BJ (cell line): Measurements from ENCODE around the gene ATXN1. TPM values are rescaled to one million over a fixed set of nuclear protein-coding genes. Genes with fewer than 3 reads are reported as not detected.

Source experiments
- CTCF ChIA-PET: fragments of 350-600 bp; formaldehyde crosslinking; extraction: SDS; loops from one replicate; lab custom pipeline; 2021; ENCODE audit warnings: antibody characterized with exemption, inconsistent platforms; lab: Yijun Ruan, JAX
- POLR2A ChIA-PET: fragments of 300-600 bp; sonication (Branson Sonifier 250); formaldehyde crosslinking; extraction: SDS; loops from one replicate; lab custom pipeline; 2021; ENCODE audit warnings: antibody characterized with exemption; lab: Charles Lee
- DNase-seq: peaks from one replicate; pipeline ENCODE4 v3.0.0-alpha.2; 2011; ENCODE audit warnings: low read depth
- H3K27me3 ChIP-seq: 2 replicates; pipeline ENCODE4 v1.6.0; 2011; ENCODE audit warnings: low read length; ENCODE audit not compliant: control insufficient read depth, insufficient read depth
- H3K36me3 ChIP-seq: 2 replicates; pipeline ENCODE4 v1.5.1; 2011; ENCODE audit warnings: low read length; ENCODE audit not compliant: control insufficient read depth, insufficient read depth
- H3K4me3 ChIP-seq: 2 replicates; pipeline ENCODE4 v1.5.1; 2011; ENCODE audit warnings: low read depth, mild to moderate bottlenecking, control low read depth, low read length
- CTCF ChIP-seq: IDR thresholded peaks from 2 replicates; pipeline ENCODE4 v1.5.1; 2011; ENCODE audit warnings: low read depth, mild to moderate bottlenecking, control low read depth, inconsistent platforms, low read length, moderate library complexity; ENCODE audit not compliant: insufficient read depth
- polyA plus RNA-seq: library from polyadenylated mRNA; depleted of rRNA; stranded (reverse); fragments of >200 nt; gene quantifications from 2 replicates; pipeline ENCODE4 v1.2.3, GENCODE V29; 2011

ATXN1 gene
- polyA plus RNA-seq, 1 experiment = 60.2 TPM

GRCh38 chr6:16746401-16746800 lies 14.9 kb downstream of the ATXN1 start:
- CTCF ChIA-PET = interaction anchor here (0.7 to 1.2 kb wide), 3 partner anchors 12 to 1370 kb away, joined by 3 read pairs; no protein-coding TSS in a partner anchor
- no peak for TF ChIP-seq CTCF
- POLR2A ChIA-PET = no interaction called here
- DNase-seq = no peak
- Histone ChIP-seq H3K27me3 (no peaks in the 10 kb centered on the region), H3K4me3 (no peak overlapping the region), H3K36me3 (peaks cover 1% of the 10 kb centered on the region; the same call in 1 of the 2 replicates)

- no peaks in the 10 kb centered on the region; the same call in 1 of the 2 replicates for H3K36me3 ChIP-seq
- CTCF ChIA-PET = interaction anchor here (1.7 kb wide), 1 partner anchor 20 kb away, joined by 4 read pairs; no protein-coding TSS in a partner anchor
- H3K4me3 ChIP-seq = no peak overlapping the region
- TF ChIP-seq CTCF = no peak
- no peaks in the 10 kb centered on the region for H3K27me3 ChIP-seq
- no peak for DNase-seq
- POLR2A ChIA-PET = no interaction called here
Measured at GRCh38 chr6:16743664-16744210, 17.5 kb downstream of the ATXN1 start.

- CTCF ChIA-PET = interaction anchor here (0.6 to 1.2 kb wide), 4 partner anchors 20 to 344 kb away, joined by 3 to 5 read pairs (median 3); no protein-coding TSS in a partner anchor
- POLR2A ChIA-PET = no interaction called here
- Histone ChIP-seq H3K36me3 (no peaks in the 10 kb centered on the region; the same call in 1 of the 2 replicates), H3K27me3 (no peaks in the 10 kb centered on the region), H3K4me3 (no peak overlapping the region)
- TF ChIP-seq CTCF = no peak
- DNase-seq = no peak
Measured at GRCh38 chr6:16742116-16742515, 19.1 kb downstream of the ATXN1 start.

GRCh38 chr6:16741112-16742016 lies 19.9 kb downstream of the ATXN1 start:
- peak; percentile 95 for DNase-seq
- Histone ChIP-seq H3K36me3 (no peaks in the 10 kb centered on the region; the same call in 1 of the 2 replicates), H3K4me3 (no peak overlapping the region), H3K27me3 (no peaks in the 10 kb centered on the region)
- POLR2A ChIA-PET = no interaction called here
- TF ChIP-seq CTCF = no peak
- CTCF ChIA-PET = interaction anchor here (0.8 to 1.8 kb wide), 7 partner anchors 9 to 345 kb away, joined by 3 to 5 read pairs (median 4); no protein-coding TSS in a partner anchor

GRCh38 chr6:16740097-16740496 lies 21.2 kb downstream of the ATXN1 start:
- TF ChIP-seq CTCF = no peak
- CTCF ChIA-PET = interaction anchor here (0.6 to 1.8 kb wide), 9 partner anchors 8 to 336 kb away, joined by 3 to 5 read pairs (median 4); no protein-coding TSS in a partner anchor
- POLR2A ChIA-PET = no interaction called here
- Histone ChIP-seq H3K36me3 (no peaks in the 10 kb centered on the region; the same call in 1 of the 2 replicates), H3K4me3 (no peak overlapping the region), H3K27me3 (no peaks in the 10 kb centered on the region)
- no peak for DNase-seq
